Measurements from ENCODE around the gene CPNE5. TPM values are rescaled to one million over a fixed set of nuclear protein-coding genes. Genes with fewer than 3 reads are reported as not detected.

The CPNE5 gene
- total RNA-seq, 1 experiment from 2014 or later: not detected

DNA sequence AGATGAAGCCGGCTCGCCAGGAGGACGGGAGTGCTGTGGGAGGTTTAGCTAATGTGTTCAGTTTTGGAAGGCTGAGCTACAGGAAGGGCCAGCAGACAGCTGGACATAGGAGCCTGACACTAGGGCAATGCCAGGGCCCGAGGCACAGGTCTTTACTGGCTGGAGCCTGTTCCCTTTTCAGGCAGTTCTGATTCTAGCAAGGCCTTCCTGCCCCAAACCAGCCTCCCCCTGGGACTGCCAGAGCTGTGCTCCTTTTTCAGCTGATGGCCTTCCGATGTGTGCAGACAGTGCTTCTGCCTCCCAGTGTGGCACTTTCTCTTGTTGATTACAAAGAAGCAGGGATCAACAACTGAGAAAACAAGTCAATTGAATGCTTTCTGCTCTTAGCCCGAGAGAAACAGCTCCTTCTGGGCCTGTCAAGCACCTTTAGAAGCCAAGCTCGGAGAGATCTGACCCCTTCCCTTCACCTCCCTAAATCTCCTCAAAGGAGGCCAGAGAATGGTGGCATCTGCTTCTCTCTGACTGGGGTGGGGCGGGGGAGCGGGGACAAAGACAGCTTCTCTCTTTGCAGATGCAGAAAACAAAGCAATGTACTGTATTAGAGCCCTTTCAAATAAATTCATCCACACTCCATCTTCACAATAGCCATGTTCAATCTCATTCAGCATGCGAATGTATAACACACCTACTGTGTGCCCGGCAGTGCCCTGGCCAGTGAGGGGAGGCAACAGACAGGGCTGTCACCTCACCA is 78.4 kb downstream of the CPNE5 start:
- in situ Hi-C loops (cut with HindIII; ENCODE audit: low pct_unique_long_range_greater_than_20kb, low sequenced_read_pairs): loop anchor here (25.0 kb wide), 1 partner anchor 149 kb away; no protein-coding TSS in a partner anchor
- no peak for DNase-seq (ENCODE audit: low read depth)

DNA sequence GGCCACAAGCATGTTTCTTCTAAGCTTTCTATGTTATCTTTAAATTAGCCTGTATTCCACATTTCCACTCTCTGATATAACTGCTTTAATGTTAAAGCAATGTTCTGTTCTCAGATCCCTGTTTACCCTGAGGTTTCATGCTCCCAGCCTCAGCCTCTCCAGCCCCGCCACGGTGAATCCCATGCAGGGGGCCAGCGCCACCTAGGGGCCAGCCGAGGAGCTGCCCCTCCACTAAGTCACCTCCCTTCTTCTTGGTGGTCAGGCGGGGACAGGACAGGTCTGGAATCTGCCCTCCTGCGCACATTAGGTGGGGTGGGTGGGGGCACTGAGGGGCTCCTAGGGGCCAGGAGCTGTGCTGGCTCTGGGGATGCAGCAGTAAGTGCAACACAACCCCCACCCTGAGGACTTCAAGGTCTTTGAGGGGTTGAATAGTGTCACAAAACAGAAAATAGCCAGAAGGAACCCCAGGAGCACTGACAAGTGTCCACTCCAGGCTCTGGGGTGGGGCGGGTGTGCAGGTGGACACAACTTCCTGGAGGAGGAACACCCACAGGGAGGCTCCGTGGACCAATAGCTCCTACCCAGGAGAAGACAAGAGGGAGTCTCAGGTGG is 80.0 kb downstream of the CPNE5 start:
- in situ Hi-C loops (cut with HindIII; ENCODE audit: low pct_unique_long_range_greater_than_20kb, low sequenced_read_pairs): loop anchor here (25.0 kb wide), 1 partner anchor 147 kb away; no protein-coding TSS in a partner anchor
- DNase-seq (ENCODE audit: low read depth): peak; percentile 64

- in situ Hi-C loops (cut with HindIII; ENCODE audit: low pct_unique_long_range_greater_than_20kb, low sequenced_read_pairs): loop anchor here (25.0 kb wide), 1 partner anchor 146 kb away; no protein-coding TSS in a partner anchor
- DNase-seq (ENCODE audit: low read depth): no peak
Measured at GRCh38 chr6:36758516-36759147, 80.6 kb downstream of the CPNE5 start.

- no peak for DNase-seq (ENCODE audit: low read depth)
- in situ Hi-C loops (cut with HindIII; ENCODE audit: low pct_unique_long_range_greater_than_20kb, low sequenced_read_pairs): loop anchor here (25.0 kb wide), 1 partner anchor 146 kb away; no protein-coding TSS in a partner anchor
Measured at GRCh38 chr6:36757943-36758508, 81.2 kb downstream of the CPNE5 start.

DNA sequence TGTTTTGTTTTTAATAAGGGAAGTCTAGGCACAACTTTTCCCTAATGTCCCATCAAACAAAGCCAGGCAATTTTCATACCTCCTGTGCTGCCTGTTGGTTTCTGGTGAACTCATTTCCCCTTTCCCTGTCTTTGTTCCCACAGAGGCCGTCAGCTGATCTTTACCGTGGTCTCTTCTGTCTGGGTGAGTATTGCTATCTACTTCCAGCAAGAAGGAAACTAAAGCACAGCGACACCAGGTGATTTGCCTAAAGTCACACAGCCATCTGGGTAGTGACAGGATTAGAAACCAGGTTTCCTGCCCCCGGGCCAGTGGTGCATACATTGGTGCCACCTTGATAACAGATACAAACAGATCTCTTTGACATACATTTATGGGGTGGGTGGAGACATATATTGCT is 82.0 kb downstream of the CPNE5 start:
- in situ Hi-C loops (cut with HindIII; ENCODE audit: low pct_unique_long_range_greater_than_20kb, low sequenced_read_pairs): loop anchor here (25.0 kb wide), 1 partner anchor 145 kb away; no protein-coding TSS in a partner anchor
- no peak for DNase-seq (ENCODE audit: low read depth)

GRCh38 chr6:36756786-36757185 is 82.5 kb downstream of the CPNE5 start:
- in situ Hi-C loops (cut with HindIII; ENCODE audit: low pct_unique_long_range_greater_than_20kb, low sequenced_read_pairs): loop anchor here (25.0 kb wide), 1 partner anchor 144 kb away; no protein-coding TSS in a partner anchor
- no peak for DNase-seq (ENCODE audit: low read depth)

DNA sequence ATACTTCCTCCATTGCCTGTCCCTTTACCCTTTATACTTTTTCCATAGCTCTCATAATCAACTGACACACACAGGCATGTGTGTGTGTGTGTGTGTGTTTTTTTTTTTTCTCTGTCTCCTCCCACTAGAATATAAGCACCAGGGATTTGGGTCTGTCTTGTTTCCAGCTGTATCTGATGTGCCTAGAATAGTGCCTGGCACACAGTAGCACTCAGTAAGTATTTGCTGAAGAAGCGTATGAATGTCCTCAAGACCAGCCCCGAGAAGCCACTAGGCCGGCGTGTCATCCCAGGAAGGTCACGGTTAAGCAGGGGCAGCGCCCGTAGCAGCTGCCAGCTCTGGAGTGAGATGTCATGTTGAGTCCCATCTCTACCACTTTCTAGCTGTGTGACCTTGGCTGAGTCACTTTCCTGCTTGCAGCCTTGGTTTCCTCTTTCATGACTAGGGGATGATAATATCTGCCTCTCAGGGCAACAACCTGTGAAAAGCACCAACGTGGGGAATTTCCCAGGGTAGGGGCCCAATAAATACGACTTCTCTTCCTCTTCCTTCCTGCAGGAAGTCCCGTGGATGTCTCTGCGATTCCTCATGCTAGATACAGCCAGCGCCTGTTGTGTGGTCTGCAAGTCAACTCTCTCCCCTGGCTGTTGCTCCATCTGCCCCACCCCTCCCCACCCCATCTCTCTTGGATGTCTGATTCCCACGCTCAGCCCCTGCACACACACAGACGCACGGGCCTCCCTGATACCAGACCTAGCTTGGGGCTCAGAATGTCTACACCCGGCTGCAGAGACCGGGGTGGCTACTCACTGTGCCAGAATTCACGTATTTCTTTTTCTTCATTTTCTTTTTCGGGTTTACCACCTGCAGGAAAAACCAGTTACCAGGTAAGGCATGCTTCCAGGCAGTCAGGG is 83.6 kb downstream of the CPNE5 start:
- DNase-seq (ENCODE audit: low read depth): peak; percentile 42
- in situ Hi-C loops (cut with HindIII; ENCODE audit: low pct_unique_long_range_greater_than_20kb, low sequenced_read_pairs): loop anchor here (25.0 kb wide), 1 partner anchor 143 kb away; no protein-coding TSS in a partner anchor

GRCh38 chr6:36754582-36755434 is 84.4 kb downstream of the CPNE5 start:
- no peak for DNase-seq (ENCODE audit: low read depth)
- in situ Hi-C loops (cut with HindIII; ENCODE audit: low pct_unique_long_range_greater_than_20kb, low sequenced_read_pairs): loop anchor here (25.0 kb wide), 1 partner anchor 143 kb away; no protein-coding TSS in a partner anchor

DNA sequence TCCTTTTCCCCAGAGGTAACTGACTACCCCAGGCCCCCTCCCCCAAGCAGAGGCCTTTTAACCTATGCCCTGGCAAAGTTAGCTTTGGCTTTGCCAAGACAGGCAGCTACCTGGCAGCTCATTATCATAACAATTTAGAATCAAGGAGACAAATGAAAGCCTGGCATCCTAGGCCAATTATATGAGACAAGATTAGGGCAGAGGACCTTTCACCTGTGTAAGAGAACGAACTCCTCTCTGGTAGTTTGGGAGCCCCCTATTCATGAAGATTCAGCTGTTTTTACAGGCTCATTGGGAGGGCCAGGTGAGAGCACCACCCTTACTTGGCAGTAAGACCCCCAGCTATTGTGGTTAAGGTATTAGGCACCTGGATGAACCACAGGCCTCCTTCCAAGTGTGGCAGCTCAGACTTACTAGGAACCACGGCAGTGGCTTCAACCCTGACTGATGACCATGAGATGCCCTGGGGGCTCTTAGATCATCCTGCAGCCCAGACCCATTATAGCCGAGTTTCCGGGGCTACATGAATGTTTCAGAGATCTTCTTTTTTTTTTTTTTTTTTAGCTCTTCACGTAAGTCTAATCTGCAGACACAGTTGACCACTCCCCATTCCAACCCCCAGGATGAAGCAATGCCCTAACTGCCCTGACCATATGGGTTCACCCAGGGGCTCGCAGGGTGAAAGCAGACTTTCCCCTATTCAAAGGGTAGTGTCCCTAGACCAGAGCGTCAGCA is 85.4 kb downstream of the CPNE5 start:
- DNase-seq (ENCODE audit: low read depth): no peak
- in situ Hi-C loops (cut with HindIII; ENCODE audit: low pct_unique_long_range_greater_than_20kb, low sequenced_read_pairs): loop anchor here (25.0 kb wide), 1 partner anchor 142 kb away; no protein-coding TSS in a partner anchor

DNA sequence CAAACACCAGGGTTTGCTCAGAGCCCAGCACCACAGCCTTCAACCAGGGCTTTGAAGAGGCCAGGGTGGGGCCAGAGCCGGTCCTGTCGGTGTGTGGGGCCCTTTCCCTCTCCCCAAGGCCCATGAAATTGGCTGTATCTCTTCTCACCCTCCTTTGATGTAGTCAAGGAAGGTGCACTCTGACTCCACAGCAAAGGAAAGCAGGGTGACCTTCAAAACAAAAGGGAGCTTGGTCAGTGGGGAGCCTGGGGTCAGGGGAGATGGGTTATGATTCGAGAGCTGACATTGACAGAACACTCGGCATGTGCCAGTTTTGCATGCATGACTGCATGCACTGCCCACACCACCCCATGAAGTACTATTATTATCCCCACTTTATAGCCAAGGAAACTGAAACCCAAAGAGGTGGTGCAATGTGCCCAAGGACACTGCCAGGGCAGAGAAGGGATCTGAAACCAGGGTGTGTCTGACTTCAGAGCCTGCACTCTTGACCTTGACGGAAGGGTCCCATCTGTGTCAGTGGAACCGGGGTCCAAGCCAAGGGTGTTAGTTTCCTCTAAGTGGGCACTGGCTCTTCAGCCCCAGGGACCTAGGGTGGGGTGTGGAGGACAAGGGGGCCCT is 86.2 kb downstream of the CPNE5 start:
- in situ Hi-C loops (cut with HindIII; ENCODE audit: low pct_unique_long_range_greater_than_20kb, low sequenced_read_pairs): loop anchor here (25.0 kb wide), 1 partner anchor 141 kb away; no protein-coding TSS in a partner anchor
- no peak for DNase-seq (ENCODE audit: low read depth)

- in situ Hi-C loops (cut with HindIII; ENCODE audit: low pct_unique_long_range_greater_than_20kb, low sequenced_read_pairs): loop anchor here (25.0 kb wide), 1 partner anchor 140 kb away; no protein-coding TSS in a partner anchor
Measured at GRCh38 chr6:36752187-36752885, 86.9 kb downstream of the CPNE5 start.

GRCh38 chr6:36751833-36752186 is 87.4 kb downstream of the CPNE5 start:
- in situ Hi-C loops (cut with HindIII; ENCODE audit: low pct_unique_long_range_greater_than_20kb, low sequenced_read_pairs): loop anchor here (25.0 kb wide), 1 partner anchor 140 kb away; no protein-coding TSS in a partner anchor
- DNase-seq (ENCODE audit: low read depth): no peak

More at GRCh38 chr6:36752187-36752885, 86.9 kb downstream of the CPNE5 start:
- no peak for DNase-seq (ENCODE audit: low read depth)

DNA sequence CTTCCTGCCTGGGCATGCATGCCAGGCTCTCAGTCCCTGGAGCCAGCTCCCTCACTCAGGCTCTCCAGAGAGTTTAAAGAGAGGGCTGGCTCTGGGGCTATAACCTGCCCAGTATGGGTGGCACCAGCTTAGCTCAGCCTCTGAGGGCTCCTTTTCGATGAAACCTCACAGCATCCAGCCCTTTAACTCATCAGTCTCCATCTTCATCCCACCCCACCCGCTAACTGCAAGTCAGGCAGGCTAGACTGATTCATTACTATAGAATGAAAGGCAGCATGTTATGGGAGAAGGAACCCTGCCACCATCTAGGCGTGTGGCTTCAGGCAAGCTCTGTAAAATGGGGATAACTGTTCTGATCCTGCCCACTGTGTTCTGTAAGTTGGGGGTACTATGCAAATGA is 88.2 kb downstream of the CPNE5 start:
- no peak for DNase-seq (ENCODE audit: low read depth)
- in situ Hi-C loops (cut with HindIII; ENCODE audit: low pct_unique_long_range_greater_than_20kb, low sequenced_read_pairs): loop anchor here (25.0 kb wide), 1 partner anchor 139 kb away; no protein-coding TSS in a partner anchor

GRCh38 chr6:36749829-36750489 is 89.3 kb downstream of the CPNE5 start:
- in situ Hi-C loops (cut with HindIII; ENCODE audit: low pct_unique_long_range_greater_than_20kb, low sequenced_read_pairs): loop anchor here (25.0 kb wide), 1 partner anchor 138 kb away; no protein-coding TSS in a partner anchor
- no peak for DNase-seq (ENCODE audit: low read depth)

Measured in Caki2 (cell line).